A673 (cell line): ENCODE measurements around the gene VOPP1. TPM values are rescaled to one million over a fixed set of nuclear protein-coding genes. Genes with fewer than 3 reads are reported as not detected.
"Not testable (repeated sequence)": the region's sequence is repeated elsewhere in the genome, so short reads cannot be mapped to it uniquely, and the experiment has no call there.

Experiments
- BruUV-seq: library from RNA; stranded (reverse); fragments of 400-500 nt; replicated peaks from 2 replicates; lab custom pipeline; 2021; lab: Mats Ljungman, UMichigan
- CTCF ChIA-PET: fragments of 300-600 bp; sonication (Branson Sonifier 250); formaldehyde crosslinking; loops from one replicate; lab custom pipeline; 2022; ENCODE audit warnings: antibody characterized with exemption; lab: Charles Lee
- POLR2A ChIA-PET: fragments of 300-600 bp; sonication (Branson Sonifier 250); formaldehyde crosslinking; loops from one replicate; lab custom pipeline; 2022; ENCODE audit warnings: antibody characterized with exemption; ENCODE audit not compliant: low non-redundant PET; lab: Charles Lee
- DNase-seq: peaks from one replicate; pipeline ENCODE4 v3.0.0-alpha.2; 2015; ENCODE audit warnings: low spot score
- H3K27ac ChIP-seq: fragments of 200-600 bp; sonication (generic); 2 replicates; pipeline ENCODE4 v1.5.1; 2016; ENCODE audit warnings: mixed run types, low read depth, mild to moderate bottlenecking, mixed read lengths, antibody characterized with exemption, low read length; ENCODE audit not compliant: poor library complexity, severe bottlenecking
- H3K27me3 ChIP-seq: fragments of 200-600 bp; sonication (generic); replicated peaks from 2 replicates; pipeline ENCODE4 v1.6.1; 2017; ENCODE audit warnings: mixed run types, low read depth, mild to moderate bottlenecking, mixed read lengths, antibody characterized with exemption, low read length; ENCODE audit not compliant: insufficient read depth, poor library complexity
- H3K36me3 ChIP-seq: fragments of 200-600 bp; sonication (generic); 2 replicates; pipeline ENCODE4 v1.6.1; 2016; ENCODE audit warnings: mixed run types, mild to moderate bottlenecking, mixed read lengths, antibody characterized with exemption, low read length; ENCODE audit not compliant: insufficient read depth, poor library complexity, severe bottlenecking
- H3K4me1 ChIP-seq: fragments of 200-600 bp; sonication (generic); 2 replicates; pipeline ENCODE4 v1.6.1; 2017; ENCODE audit warnings: mixed run types, mild to moderate bottlenecking, mixed read lengths, antibody characterized with exemption, low read length; ENCODE audit not compliant: insufficient read depth, poor library complexity, severe bottlenecking
- H3K4me3 ChIP-seq: fragments of 200-600 bp; sonication (generic); 2 replicates; pipeline ENCODE4 v1.5.1; 2016; ENCODE audit warnings: low read depth, mixed run types, mild to moderate bottlenecking, mixed read lengths, low read length; ENCODE audit not compliant: poor library complexity, severe bottlenecking
- H3K9me3 ChIP-seq: fragments of 200-600 bp; sonication (generic); 2 replicates; pipeline ENCODE4 v1.6.1; 2016; ENCODE audit warnings: mixed run types, low read depth, mild to moderate bottlenecking, mixed read lengths, antibody characterized with exemption, low read length; ENCODE audit not compliant: poor library complexity, severe bottlenecking
- CTCF ChIP-seq: fragments of 300-800, 200-600 bp; sonication (generic); conservative IDR thresholded peaks from 2 replicates; pipeline ENCODE4 v1.5.1; 2017; ENCODE audit warnings: low read depth, mild to moderate bottlenecking, antibody characterized with exemption, low read length, moderate library complexity, mixed read lengths
- EZH2 ChIP-seq: fragments of 200-600 bp; sonication (generic); IDR thresholded peaks from 2 replicates; pipeline ENCODE4 v1.6.1; 2017; ENCODE audit warnings: borderline replicate concordance, low read depth, mild to moderate bottlenecking, mixed read lengths, antibody characterized with exemption, low read length; ENCODE audit not compliant: poor library complexity, severe bottlenecking
- intact Hi-C: fragments of 100-400 bp; cut with micrococcal nuclease; formaldehyde crosslinking; loops from one replicate; pipeline ENCODE4 v1.10.0; 2022; ENCODE audit not compliant: unreplicated experiment
- total RNA-seq: library from RNA; stranded (reverse); gene quantifications from 2 replicates; pipeline ENCODE4 v1.2.3, GENCODE V29; 2021

Gene VOPP1
- total RNA-seq, 1 experiment from 2014 or later, result 49.6 TPM

GRCh38 chr7:55512635-55513191 lies 59.6 kb downstream of the VOPP1 start:
- POLR2A ChIA-PET, result no interaction called here
- TF ChIP-seq EZH2, result no peak
- no peak for TF ChIP-seq CTCF

DNA sequence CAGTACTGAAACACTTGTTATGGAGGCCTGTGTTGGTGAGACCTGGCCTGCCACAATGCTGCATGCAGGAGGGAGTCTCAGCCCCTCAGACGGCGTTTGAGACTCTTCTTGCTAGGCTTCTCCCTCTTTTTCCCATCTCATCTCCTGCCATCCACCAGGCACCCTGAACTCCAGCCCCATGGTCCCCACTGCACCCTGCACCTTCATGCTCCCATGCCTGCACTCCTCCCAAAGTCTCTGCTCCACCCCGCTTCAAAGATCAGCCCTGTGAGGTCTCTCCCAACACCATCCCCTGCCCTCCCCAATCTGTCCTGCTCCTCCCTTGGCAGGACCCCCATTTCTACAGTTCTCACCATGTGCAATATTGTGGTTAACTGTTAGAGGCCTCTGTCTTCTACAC lies 61.7 kb downstream of the VOPP1 start:
- POLR2A ChIA-PET, result no interaction called here
- BruUV-seq, result no TSS peak
- Histone ChIP-seq H3K27me3 (no peaks in the 10 kb centered on the region), H3K9me3 (no peaks in the 10 kb centered on the region), H3K4me1 (no peaks in the 10 kb centered on the region), H3K36me3 (no peaks in the 10 kb centered on the region), H3K4me3 (no peak overlapping the region), H3K27ac (no peak overlapping the region)
- no peak for DNase-seq
- no peak for TF ChIP-seq EZH2
- no peak for TF ChIP-seq CTCF
- CTCF ChIA-PET, result no interaction called here
- intact Hi-C loops, result no loop called here

More at GRCh38 chr7:55512635-55513191, 59.6 kb downstream of the VOPP1 start:
- H3K27ac ChIP-seq, result no peak overlapping the region
- CTCF ChIA-PET, result interaction anchor here (0.6 kb wide), 1 partner anchor 11 kb away, joined by 3 read pairs; no protein-coding TSS in a partner anchor
- no peaks in the 10 kb centered on the region for H3K4me1 ChIP-seq
- H3K27me3 ChIP-seq, result no peaks in the 10 kb centered on the region
- no peaks in the 10 kb centered on the region for H3K9me3 ChIP-seq
- no TSS peak for BruUV-seq
- intact Hi-C loops, result no loop called here
- no peaks in the 10 kb centered on the region for H3K36me3 ChIP-seq
- H3K4me3 ChIP-seq, result no peak overlapping the region
- no peak for DNase-seq

DNA sequence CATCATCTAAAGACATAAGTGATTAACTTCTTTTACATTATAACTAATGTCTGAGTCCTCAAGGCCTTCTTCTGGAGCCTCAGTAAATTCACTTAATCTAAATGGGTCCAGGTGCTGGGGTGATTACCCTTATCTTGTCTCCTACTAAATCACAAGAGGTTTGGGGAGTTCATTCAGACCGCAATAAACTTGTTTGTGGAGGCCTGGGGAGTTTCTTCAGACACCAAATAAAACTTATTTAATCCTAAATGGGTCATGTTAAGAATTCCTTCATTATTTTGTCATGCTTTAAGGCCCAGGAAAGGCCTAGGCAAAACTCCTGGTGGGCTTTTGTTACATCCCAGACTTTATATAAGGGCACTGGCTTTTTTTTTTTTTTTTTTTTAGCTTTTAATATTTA lies 62.1 kb downstream of the VOPP1 start:
- intact Hi-C loops, result not testable (repeated sequence)

GRCh38 chr7:55509322-55509721 lies 63.0 kb downstream of the VOPP1 start:
- Histone ChIP-seq H3K36me3 (no peaks in the 10 kb centered on the region), H3K4me1 (no peaks in the 10 kb centered on the region), H3K9me3 (no peaks in the 10 kb centered on the region), H3K27me3 (no peaks in the 10 kb centered on the region), H3K27ac (no peak overlapping the region), H3K4me3 (no peak overlapping the region)
- DNase-seq, result no peak
- no TSS peak for BruUV-seq
- TF ChIP-seq CTCF (no peak), EZH2 (no peak)
- intact Hi-C loops, result no loop called here
- ChIA-PET CTCF (no interaction called here), POLR2A (no interaction called here)

More for the DNA sequence above, 62.1 kb downstream of the VOPP1 start:
- BruUV-seq, DNase-seq, H3K27ac ChIP-seq, POLR2A ChIA-PET, H3K4me3 ChIP-seq, H3K36me3 ChIP-seq, CTCF ChIA-PET, H3K27me3 ChIP-seq, H3K4me1 ChIP-seq, H3K9me3 ChIP-seq: not testable (repeated sequence)
